Tibial nerve (tissue), 3 donors: Measurements from ENCODE around the gene UBE2E2.

ENCODE experiments used
- POLR2A ChIP-seq, 2 donors: fragments of 450-650 bp; IDR thresholded peaks; one replicate each; pipeline ENCODE4 v1.6.1; 2017; ENCODE audit warnings: antibody characterized with exemption in 2 of 2, mild to moderate bottlenecking in 2 of 2, moderate library complexity in 2 of 2
- TF ChIP-seq, protein P1 (sequence below), 5 experiments: fragments of 200-600 bp in 3 of 5; fragments of 450-650 bp in 2 of 5; sonication (generic) in 3 of 5; IDR thresholded peaks; one replicate each; pipeline ENCODE4 v1.5.1; 2016 to 2019; ENCODE audit warnings: antibody characterized with exemption in 5 of 5, mild to moderate bottlenecking in 3 of 5, moderate library complexity in 2 of 5

DNA sequence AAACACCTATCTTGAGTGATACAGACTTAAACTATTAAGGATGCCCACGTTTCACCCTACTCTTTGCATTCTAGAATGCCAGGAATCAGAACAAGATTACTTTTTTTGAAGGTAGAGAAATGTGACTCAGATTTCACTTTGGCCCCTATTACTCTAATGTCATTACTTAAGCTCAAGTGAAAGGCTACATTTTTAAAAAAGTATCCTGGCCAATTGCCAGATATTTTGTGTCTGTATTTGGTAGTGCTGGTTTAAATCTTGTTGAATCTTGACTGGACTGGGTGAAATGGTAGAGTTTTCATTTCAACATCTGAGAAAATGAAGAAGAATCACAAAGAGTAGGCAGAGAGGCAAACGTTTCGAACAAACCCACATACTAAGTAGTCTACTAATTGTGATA, 384.4 kb downstream of the UBE2E2 start:
- no peak for TF ChIP-seq POLR2A (IDR thresholded peaks at IDR 0.05)
- TF ChIP-seq, protein P1, sequence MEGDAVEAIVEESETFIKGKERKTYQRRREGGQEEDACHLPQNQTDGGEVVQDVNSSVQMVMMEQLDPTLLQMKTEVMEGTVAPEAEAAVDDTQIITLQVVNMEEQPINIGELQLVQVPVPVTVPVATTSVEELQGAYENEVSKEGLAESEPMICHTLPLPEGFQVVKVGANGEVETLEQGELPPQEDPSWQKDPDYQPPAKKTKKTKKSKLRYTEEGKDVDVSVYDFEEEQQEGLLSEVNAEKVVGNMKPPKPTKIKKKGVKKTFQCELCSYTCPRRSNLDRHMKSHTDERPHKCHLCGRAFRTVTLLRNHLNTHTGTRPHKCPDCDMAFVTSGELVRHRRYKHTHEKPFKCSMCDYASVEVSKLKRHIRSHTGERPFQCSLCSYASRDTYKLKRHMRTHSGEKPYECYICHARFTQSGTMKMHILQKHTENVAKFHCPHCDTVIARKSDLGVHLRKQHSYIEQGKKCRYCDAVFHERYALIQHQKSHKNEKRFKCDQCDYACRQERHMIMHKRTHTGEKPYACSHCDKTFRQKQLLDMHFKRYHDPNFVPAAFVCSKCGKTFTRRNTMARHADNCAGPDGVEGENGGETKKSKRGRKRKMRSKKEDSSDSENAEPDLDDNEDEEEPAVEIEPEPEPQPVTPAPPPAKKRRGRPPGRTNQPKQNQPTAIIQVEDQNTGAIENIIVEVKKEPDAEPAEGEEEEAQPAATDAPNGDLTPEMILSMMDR (IDR thresholded peaks at IDR 0.05): no peak
